GM21515 (cell line): ENCODE data around the gene FBXW5.

ENCODE experiments used
- ATAC-seq: cut with Tn5 transposase; IDR thresholded peaks from one replicate; pipeline ENCODE4 v1.9.1; 2021; ENCODE audit not compliant: unreplicated experiment

The FBXW5 gene

DNA sequence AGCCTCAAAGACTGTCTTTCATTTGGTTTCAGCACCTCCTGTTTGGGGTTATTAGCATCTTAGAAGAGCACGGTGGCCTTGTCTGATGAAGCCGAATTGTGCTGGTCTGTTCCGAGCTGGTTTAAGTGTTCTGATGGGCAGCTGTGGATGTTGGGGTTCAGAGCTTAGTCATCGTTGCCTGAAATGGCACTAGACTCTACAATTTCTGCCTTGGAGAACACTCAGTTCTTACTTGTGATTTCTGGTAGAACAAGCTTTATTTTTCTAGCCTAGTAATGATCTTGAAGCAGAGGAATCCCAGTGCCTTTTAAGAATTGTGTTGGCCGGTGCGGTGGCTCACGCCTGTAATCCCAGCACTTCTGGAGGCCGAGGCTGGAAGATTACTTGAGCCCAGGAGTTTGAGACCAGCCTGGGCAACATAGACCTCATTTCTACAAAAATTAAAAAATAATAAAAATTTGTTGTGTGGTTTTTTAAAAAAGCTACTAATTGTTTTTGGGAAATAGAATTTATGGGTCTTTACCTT, 7.8 kb downstream of the FBXW5 start:
- ATAC-seq: no peak

DNA sequence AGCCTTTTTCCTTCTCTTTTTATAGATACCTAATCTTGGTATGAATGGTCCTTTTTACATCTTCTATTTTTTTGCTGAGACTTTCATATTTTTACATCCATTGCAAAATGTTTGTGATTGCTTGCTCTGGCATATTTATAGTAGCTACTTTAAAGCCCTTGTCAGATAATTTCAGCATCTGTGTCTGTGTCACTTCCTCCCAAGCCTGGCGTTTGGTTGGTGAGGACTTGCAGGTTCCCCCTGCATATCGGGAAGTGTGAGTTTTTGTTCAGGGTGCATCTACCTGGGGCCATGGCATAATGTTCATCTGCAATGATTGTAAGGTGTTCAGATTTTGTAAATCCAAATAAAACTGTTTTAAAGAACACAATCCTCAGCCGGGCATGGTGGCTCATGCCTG, 8.9 kb downstream of the FBXW5 start:
- no peak for ATAC-seq

- ATAC-seq: no peak
Observed at GRCh38 chr9:136934277-136934676, 10.3 kb downstream of the FBXW5 start.

GRCh38 chr9:136931611-136932130, 12.9 kb downstream of the FBXW5 start:
- ATAC-seq: no peak

- no peak for ATAC-seq
Observed at GRCh38 chr9:136930014-136930413, 14.5 kb downstream of the FBXW5 start.

DNA sequence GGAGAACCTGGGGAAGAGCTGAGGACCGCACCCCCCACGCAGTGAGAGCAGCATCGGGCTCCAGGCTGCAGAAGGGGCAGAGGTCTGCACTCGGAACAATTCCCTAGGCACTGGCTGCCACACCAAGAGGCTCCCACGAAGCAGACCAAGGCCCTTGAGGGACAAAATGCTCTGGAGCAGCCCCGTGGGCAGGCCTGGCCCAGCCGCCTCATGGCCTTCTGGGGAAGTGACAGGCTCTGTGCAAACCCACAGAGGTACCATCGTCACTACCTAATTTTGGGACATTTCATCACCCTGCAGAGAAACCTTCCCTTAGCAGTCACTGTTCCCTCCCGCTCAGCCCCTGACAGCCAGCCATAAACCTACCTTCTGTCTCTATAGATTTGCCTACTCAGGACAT, 15.9 kb downstream of the FBXW5 start:
- no peak for ATAC-seq

DNA sequence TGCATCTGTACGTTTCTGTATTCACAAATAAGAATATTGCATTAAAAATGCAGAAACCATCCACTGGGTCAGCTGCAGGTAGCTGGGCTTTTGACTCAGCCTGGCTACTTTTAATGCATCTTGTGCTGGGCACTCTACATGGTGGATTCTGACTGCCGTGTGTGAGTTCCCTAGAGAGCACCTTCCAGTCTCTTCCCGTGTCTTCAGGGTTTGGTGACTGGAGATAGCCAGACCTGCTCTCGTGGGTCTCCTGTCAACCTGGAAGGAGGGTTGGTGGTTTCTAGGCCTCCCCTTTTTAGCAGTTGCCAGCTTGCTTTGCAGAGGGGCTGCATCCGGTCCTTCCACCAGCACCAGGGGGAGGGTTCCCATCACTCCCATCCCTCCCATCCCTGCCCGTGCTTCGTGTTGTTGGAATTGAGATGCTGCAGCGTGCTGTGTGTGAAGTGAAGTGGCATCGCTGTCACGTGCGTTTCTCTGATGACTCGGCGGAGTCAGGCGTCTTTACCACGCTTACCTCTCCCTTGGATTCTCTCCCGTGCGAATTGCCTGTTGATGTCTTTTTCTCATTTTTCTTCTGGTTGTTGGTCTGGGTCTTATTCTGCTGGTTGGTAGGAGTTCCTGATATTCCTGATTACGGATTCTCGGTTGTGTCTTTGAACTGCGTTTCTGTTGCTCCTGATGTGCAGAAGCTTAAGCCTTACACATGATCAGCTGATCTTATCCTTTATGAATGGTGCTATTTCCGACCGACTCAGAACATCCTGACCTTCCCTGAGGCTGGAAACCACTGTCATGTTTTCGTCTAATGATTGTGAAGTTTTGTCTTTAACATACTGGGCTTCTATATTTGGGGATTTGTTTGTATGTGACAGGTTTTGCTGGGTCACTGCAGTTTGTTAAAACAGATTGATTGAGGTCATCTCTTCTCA, 16.9 kb downstream of the FBXW5 start:
- ATAC-seq: no peak

DNA sequence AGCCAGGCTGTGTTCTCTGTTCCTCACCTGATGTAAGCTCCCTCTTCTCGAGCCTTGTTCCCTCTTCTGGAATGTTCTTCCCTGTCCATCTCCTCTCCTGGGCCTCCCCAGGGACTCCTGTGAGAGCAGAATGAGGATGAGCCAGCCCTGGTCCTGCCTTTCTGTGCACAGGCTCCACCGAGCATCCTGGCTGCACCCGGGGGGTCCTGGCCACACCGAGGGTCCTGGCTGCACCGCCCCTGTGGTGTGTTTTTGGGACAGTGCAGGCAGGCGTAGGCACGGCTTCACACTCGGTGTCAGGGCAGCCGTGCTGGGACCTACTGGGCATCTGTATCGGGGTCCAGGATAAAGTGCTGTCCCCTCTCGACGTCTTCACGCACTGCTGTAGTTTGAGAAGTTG, 17.8 kb downstream of the FBXW5 start:
- no peak for ATAC-seq

- ATAC-seq: no peak
Observed at GRCh38 chr9:136926154-136926704, 18.3 kb downstream of the FBXW5 start.

DNA sequence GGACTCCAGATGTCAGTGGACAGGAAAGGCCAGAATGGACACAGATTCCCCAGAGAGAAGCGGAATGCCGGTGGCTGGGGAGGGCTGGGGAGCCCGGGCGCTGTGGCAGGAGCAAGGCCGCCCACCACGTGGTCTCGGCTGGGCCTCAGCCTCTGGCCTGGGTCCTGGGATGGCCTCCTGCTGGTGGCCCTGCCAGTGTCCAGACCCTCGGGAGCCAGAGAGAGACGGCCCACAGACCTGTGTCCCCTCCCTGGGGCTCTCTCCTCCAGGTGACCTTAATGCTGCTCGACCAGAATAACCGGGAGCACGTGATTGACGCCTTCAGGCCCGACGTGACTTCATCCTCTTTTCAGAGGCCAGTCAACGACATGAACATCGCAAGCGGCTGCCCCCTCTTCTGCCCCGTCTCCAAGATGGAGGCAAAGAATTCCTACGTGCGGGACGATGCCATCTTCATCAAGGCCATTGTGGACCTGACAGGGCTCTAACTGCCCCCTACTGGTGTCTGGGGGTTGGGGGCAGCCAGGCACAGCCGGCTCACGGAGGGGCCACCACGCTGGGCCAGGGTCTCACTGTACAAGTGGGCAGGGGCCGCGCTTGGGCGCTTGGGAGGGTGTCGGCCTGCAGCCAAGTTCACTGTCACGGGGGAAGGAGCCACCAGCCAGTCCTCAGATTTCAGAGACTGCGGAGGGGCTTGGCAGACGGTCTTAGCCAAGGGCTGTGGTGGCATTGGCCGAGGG, 19.0 kb downstream of the FBXW5 start:
- no peak for ATAC-seq

- no peak for ATAC-seq
Observed at GRCh38 chr9:136923881-136924280, 20.7 kb downstream of the FBXW5 start.

- no peak for ATAC-seq
Observed at GRCh38 chr9:136922540-136922939, 22.0 kb downstream of the FBXW5 start.

DNA sequence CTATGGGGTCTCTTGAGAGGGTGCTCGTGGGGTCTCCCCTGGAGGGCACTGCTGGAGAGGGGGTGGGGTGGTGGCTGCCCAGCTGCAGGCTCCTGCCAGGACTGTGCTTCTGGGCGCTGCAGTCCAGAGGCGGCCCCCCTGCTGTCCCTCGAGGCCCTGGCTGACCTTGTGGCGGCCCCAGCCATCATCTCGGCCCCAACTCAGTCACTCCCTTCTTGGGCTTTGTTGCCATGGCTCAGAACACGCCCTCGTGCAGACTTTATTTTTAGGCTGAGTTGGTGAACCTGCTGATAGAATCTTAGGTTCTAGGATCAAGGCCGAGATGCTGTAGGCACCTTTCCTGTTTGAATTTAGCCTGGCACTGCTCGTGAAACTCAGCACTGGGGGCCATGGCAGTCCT, 22.8 kb downstream of the FBXW5 start:
- ATAC-seq: no peak

DNA sequence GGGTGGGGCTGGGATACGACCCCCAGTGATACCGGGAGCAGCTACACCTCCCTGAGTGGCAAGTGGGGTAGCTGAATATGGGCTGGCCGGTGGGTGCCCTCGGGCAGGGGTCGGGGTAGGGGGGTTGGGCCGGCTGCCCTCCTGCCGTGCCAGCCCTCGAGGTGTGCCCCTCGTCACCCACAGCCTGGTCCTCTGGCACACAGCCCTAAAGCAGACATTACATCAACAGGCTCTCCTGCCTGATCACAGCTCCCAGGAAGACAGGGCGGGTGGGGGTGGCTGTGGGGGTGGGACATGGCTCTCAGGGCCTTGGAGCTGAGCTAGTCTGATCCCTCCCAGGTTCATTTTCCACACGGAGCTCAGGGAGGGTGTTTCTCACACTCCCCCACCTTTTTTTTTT, 23.2 kb downstream of the FBXW5 start:
- no peak for ATAC-seq

GRCh38 chr9:136920734-136921231, 23.8 kb downstream of the FBXW5 start:
- no peak for ATAC-seq

- no peak for ATAC-seq
Observed at GRCh38 chr9:136920069-136920468, 24.5 kb downstream of the FBXW5 start.

GRCh38 chr9:136917902-136918301, 26.6 kb downstream of the FBXW5 start:
- ATAC-seq: no peak

DNA sequence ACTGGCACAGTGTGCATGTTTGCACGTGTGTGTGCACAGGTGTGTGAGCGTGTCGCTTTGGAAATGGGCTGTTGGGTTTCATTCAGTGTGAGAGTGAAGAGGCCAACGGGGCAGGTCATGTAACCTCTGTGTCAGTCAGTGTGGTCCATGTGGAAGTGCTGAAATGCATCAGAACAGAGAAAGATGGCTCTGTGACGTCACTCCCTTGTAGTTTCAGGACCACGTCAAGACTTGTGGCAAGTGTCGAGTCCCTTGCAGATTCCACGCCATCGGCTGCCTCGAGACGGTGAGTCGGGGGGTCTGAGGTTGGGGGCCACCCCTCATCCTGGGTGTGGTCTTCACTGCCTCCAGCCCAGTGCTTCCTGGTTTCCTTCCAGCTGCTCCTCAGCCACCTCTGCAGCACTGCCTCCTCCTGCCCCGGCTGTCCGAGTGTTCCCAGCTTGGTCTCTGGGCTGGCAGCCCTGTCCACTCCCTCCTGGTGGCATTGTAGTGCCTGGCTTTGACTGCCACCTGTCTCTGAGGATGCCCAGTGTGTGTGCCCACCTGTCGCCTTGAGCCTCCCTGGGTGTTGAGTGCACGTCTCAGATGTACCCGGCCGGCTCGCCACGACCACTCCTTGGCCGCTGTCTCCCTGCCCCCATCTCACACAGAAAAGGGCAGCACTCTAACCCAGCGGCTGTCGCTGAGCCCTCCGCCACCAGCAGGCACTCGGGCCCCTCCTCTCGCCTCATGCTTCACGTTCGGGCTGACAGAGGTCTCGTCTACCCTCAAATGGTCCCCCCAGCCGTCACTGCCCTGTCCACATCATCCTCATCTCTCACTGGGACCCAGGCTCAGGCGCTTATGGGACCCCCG, 28.0 kb downstream of the FBXW5 start:
- ATAC-seq: no peak

DNA sequence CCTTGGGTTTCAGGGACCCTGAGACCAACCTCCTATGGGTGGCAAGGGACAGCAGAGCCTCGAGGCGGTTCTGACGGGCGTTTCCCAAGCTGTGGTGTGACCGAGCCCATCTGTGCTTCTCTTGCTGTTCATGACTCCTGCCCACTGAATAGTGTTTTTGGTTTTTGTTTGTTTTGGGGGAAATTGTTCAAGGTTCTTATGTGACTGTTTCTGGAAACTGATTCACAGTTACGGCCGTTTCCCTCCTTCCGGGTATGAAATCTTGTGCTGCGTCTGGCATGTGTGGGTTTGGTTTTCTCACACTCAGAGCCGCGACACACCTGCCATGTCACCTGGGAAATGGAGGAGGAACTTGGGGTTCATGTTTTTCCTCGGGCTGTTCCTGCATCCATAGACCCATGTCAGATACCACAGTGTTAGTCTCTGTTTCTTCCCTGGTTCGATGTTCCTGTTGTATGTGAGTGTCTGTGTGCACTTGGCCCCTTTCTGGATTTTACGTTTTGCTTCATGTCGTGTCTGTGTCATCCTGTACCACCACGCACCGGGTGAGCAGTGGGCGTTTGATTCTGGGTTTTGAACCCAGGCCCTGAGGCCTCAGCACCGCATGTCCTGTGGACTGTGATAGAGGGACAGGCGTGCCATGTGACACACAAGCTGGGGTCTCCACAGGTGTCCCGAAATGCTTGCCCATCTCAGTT, 28.8 kb downstream of the FBXW5 start:
- ATAC-seq: no peak
